DMS53 treated with DMSO at 0.1 percent for 48 hours (cell line): Measurements from ENCODE around the gene SNRNP25.

ENCODE experiments used
- DNase-seq: peaks from one replicate; lab custom pipeline; 2025; ENCODE audit not compliant: unreplicated experiment; lab: John Stamatoyannopoulos, UW

The SNRNP25 gene

GRCh38 chr16:77273-77806 is 23.7 kb downstream of the SNRNP25 start:
- DNase-seq: peak; percentile 47

GRCh38 chr16:77807-78443 is 24.3 kb downstream of the SNRNP25 start, which contains the start of gene MPG:
Gene MPG (plus strand): TSS chr16:78225. CDS start chr16:78310, 85 bp downstream.
- DNase-seq: no peak

- DNase-seq: no peak
Observed at GRCh38 chr16:78444-79150, 25.0 kb downstream of the SNRNP25 start.

GRCh38 chr16:79151-80054 is 25.8 kb downstream of the SNRNP25 start:
- DNase-seq: no peak

- no peak for DNase-seq
Observed at GRCh38 chr16:83060-83603, 29.5 kb downstream of the SNRNP25 start.

- DNase-seq: peak; percentile 72
Observed at GRCh38 chr16:83781-84615, 30.4 kb downstream of the SNRNP25 start.

- peak; percentile 84 for DNase-seq
Observed at GRCh38 chr16:84718-85406, 31.2 kb downstream of the SNRNP25 start.

GRCh38 chr16:85407-85782 is 31.8 kb downstream of the SNRNP25 start:
- no peak for DNase-seq

- no peak for DNase-seq
Observed at GRCh38 chr16:85865-86264, 32.2 kb downstream of the SNRNP25 start.

GRCh38 chr16:86483-86952 is 32.9 kb downstream of the SNRNP25 start:
- DNase-seq: no peak

GRCh38 chr16:88613-89012 is 35.0 kb downstream of the SNRNP25 start:
- DNase-seq: no peak

GRCh38 chr16:89391-90302 is 36.0 kb downstream of the SNRNP25 start:
- no peak for DNase-seq

- no peak for DNase-seq
Observed at GRCh38 chr16:91484-91883, 37.9 kb downstream of the SNRNP25 start.

- no peak for DNase-seq
Observed at GRCh38 chr16:92431-93339, 39.1 kb downstream of the SNRNP25 start.

- no peak for DNase-seq
Observed at GRCh38 chr16:94918-95265, 41.3 kb downstream of the SNRNP25 start.

GRCh38 chr16:96935-97381 is 43.3 kb downstream of the SNRNP25 start:
- peak; percentile 67 for DNase-seq

- no peak for DNase-seq
Observed at GRCh38 chr16:97822-98221, 44.2 kb downstream of the SNRNP25 start.
